Subcutaneous adipose tissue (tissue), 4 donors: ENCODE measurements around the gene ONECUT3. TPM values are rescaled to one million over a fixed set of nuclear protein-coding genes. Genes with fewer than 3 reads are reported as not detected.

Source experiments
- total RNA-seq, 4 donors: library from RNA; depleted of rRNA; stranded (reverse); fragments of >200 nt; gene quantifications; one replicate each; pipeline ENCODE4 v1.1.0, GENCODE V29; 2016
- TF ChIP-seq, protein P1 (sequence below): fragments of 450-650 bp; IDR thresholded peaks from one replicate; pipeline ENCODE4 v1.5.1; 2016; ENCODE audit warnings: low read depth, mild to moderate bottlenecking, control low read depth, antibody characterized with exemption, moderate library complexity

ONECUT3 gene
- total RNA-seq, 4 donors from 2014 or later: not detected

DNA sequence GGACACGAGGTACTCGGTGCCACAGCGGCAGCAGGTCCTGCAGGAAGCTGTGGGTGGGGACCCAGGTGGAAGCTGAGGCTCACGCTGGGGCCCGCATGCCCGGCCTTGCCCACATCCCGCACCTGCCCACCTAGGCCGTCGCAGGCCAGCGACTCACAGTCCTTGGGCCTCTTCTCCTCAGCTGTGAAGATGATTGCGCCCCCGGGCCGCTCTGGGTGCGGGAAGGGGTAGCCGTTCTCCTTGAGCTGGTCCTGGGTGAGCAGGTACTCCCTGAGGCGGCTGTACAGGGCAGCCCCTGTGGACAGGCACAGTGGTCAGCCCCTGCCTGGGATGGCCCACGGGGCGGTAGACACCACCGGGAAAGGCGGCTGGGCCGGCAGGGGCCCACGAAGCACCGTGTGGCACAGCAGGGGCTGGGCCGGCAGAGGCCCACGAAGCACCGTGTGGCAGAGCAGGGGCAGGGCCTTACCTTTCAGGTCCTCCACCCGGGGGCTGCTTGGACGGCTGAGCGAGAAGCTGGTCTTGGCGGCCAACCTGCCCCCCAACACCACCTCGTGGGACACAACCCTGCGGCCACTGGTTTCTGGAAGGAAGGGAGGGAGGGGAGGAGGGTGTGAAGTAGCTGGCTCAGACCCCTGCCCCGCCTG is 65.4 kb downstream of the ONECUT3 start:
- TF ChIP-seq, protein P1, sequence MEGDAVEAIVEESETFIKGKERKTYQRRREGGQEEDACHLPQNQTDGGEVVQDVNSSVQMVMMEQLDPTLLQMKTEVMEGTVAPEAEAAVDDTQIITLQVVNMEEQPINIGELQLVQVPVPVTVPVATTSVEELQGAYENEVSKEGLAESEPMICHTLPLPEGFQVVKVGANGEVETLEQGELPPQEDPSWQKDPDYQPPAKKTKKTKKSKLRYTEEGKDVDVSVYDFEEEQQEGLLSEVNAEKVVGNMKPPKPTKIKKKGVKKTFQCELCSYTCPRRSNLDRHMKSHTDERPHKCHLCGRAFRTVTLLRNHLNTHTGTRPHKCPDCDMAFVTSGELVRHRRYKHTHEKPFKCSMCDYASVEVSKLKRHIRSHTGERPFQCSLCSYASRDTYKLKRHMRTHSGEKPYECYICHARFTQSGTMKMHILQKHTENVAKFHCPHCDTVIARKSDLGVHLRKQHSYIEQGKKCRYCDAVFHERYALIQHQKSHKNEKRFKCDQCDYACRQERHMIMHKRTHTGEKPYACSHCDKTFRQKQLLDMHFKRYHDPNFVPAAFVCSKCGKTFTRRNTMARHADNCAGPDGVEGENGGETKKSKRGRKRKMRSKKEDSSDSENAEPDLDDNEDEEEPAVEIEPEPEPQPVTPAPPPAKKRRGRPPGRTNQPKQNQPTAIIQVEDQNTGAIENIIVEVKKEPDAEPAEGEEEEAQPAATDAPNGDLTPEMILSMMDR: no peak

DNA sequence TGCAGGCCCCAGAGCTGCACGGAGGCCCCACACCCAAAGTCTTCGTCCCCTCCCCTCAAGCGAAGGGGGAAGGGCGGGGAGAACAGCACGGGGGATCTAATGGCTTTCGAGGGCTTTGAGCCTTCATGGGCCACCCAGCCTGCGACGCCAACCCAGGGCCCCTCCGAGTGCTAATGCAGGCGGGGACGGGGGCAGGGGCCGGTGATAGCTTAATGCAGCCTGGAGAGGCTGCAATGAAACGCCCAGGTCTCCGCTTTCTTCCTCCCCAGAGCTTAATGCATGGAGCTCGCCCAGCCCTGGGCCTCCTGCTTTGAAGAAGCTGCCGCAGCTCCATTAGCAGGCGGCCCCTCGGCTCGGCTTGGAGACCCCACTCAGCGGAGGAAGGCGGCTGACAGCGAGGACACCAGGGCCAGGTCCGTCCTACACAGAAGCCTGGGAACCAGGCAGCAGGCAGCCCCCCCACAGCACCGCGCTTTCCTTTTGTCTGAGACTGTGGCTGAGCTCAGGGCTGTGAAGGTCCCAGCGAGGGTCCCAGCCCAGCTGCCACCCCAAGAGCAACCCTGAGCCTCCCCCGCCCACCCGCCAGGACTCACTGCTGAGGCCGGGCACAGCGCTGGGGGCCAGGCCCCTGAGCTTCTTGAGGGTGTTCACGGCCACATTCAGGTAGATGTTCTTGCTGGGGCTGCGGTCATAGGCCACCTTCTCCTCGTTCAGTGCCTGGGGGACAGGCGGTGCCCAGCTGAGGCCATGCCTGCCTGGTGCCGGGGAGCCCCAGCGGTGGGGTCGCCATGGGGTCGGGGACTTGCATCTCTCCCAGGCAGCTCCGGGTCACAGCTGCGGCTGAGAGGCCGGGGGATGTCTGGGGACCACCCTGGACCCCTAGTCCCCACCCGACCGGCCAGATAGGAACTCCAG is 66.3 kb downstream of the ONECUT3 start:
- TF ChIP-seq, protein P1: no peak

DNA sequence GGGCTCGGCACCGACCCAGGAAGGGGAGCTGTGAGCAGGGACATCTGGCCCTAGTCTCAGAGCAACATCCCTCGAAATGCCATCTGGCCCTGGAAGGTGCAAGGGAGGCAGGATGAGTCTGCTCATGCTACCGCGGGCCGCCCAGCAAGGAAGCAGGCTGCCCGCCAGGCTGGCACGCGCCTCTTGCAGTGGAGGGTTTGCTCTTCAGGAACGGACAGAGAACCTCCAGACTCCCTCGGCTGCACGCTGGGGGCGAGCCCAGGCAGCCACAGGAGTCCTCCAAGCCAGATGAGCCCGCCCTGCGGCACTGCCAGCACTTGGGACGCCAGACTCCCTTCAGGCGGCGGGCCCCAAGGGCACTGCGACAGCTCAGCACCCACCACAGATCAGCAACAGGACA is 68.9 kb downstream of the ONECUT3 start:
- TF ChIP-seq, protein P1: no peak

DNA sequence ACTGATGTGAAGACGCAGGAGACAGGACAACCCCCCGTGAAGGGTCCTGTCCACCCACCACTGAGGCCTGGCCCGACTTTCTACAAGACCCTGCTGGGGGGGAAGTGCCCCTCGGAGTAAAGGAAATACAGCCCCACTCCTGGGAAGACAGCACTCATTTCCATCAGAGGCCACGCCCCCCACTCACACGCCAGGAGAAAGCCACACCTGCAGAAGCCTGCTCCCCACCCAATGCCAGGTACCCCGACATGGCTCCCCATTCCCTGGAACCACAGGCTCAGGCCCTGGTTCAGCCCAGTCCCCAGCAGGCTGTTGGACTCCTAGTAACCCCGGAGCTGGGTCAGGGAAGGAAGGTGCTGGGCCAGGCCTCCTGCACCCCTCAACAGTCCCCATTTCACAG is 69.7 kb downstream of the ONECUT3 start:
- TF ChIP-seq, protein P1: no peak

DNA sequence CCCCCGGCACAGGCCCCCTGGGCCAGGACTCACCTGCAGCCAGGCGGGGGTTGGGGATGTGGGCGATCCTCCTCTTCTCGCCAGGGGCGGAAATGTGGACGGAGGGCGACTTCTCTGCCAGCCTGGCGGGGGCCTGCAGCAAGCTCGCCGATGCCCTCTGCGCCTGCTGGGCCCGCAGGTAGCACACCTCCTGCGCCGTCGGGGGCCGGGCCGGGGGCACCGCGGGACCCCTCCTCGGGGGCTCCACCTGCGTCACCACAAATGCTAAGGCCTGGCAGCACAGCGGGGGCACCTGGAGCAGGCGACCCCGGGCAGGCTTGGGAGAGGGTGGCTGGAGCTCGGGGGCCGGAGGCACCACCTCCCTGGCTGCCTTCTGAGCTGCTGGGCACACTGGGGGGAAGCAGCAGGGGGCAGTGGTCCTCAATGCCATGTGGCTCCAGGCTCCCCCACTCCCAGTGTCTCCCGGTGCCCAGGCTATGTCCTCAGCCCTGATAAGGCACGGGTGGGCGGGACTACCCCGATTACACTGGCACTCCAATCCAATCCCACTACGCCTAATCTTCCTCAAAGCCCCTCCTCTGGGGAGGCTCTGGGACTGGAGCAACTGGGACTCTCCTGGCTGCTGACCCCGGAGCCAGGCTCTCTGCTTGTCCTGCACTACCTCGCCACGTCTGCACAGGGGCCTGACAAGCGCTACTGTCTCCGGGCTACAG is 70.4 kb downstream of the ONECUT3 start:
- TF ChIP-seq, protein P1: no peak

DNA sequence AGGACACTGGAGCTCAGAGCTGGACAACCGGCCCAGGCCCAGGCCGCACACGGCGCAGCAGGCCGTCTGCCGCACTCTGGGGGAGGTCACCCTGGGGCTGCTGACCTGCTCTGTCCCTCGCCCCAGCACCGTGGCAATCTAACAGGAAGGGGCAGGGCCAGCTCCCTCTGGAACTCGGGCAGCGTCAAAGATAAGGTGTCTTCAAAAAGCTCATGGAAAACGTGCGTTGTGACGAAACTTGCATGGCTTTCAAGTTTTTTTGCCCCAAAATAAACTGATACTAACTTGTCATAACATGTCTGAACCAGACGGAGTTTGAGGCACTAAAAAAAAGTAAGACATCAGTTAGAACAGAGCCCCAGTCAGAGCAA is 70.9 kb downstream of the ONECUT3 start:
- TF ChIP-seq, protein P1: no peak
